ENCODE measurements around the gene ITGA1.

The ITGA1 gene

GRCh38 chr5:52838326-52839015, 50.8 kb downstream of the ITGA1 start:
- Histone ChIP-seq H3K27me3 (ENCODE audit: low read depth, low read length) (no peaks in the 10 kb centered on the region), H3K27ac (ENCODE audit: low read length) (no peak overlapping the region), H3K36me3 (replicated peaks; ENCODE audit: low read depth, low read length) (no peaks in the 10 kb centered on the region), H3K4me2 (ENCODE audit: low read length) (no peak overlapping the region), H4K20me1 (ENCODE audit: insufficient read depth, low read length) (no peaks in the 10 kb centered on the region), H3K4me1 (ENCODE audit: low read length) (peaks cover 13% of the 10 kb centered on the region; the same call in 1 of the 2 replicates), H3K9me3 (ENCODE audit: insufficient read depth, low read length) (no peaks in the 10 kb centered on the region), H3K4me3 (ENCODE audit: low read length) (no peak overlapping the region), H3K79me2 (ENCODE audit: low read length) (no peaks in the 10 kb centered on the region), H3K9ac (ENCODE audit: low read length) (no peak overlapping the region), H2AFZ (ENCODE audit: low read depth, low read length) (no peak overlapping the region)
- TF ChIP-seq EZH2phosphoT487 (IDR thresholded peaks at IDR 0.05; ENCODE audit: low read depth), result no peak
- TF ChIP-seq, protein P1, sequence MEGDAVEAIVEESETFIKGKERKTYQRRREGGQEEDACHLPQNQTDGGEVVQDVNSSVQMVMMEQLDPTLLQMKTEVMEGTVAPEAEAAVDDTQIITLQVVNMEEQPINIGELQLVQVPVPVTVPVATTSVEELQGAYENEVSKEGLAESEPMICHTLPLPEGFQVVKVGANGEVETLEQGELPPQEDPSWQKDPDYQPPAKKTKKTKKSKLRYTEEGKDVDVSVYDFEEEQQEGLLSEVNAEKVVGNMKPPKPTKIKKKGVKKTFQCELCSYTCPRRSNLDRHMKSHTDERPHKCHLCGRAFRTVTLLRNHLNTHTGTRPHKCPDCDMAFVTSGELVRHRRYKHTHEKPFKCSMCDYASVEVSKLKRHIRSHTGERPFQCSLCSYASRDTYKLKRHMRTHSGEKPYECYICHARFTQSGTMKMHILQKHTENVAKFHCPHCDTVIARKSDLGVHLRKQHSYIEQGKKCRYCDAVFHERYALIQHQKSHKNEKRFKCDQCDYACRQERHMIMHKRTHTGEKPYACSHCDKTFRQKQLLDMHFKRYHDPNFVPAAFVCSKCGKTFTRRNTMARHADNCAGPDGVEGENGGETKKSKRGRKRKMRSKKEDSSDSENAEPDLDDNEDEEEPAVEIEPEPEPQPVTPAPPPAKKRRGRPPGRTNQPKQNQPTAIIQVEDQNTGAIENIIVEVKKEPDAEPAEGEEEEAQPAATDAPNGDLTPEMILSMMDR (IDR thresholded peaks at IDR 0.05; ENCODE audit: low read depth, low read length), result no peak

DNA sequence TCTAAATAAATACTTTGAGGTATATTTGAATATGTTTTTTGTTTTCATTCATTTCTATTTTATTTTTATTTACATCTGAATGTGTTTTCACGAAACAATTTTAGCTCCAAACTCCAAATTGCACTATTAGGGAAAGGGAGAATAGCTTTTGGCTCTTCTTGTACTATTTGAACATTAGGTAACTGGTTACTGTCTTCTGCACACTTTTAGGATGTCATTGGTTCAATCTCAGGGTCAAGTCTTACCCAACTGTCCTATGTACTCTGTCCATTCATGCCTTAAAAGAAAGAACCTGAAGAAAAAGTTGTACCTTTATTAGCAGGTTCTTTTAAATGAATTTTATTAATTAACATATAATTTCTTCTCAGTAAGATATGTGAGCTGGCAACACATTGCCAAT, 51.6 kb downstream of the ITGA1 start:
- no peak overlapping the region for H3K4me2 ChIP-seq (ENCODE audit: low read length)
- H3K36me3 ChIP-seq (replicated peaks; ENCODE audit: low read depth, low read length), result no peaks in the 10 kb centered on the region
- no peaks in the 10 kb centered on the region for H3K27me3 ChIP-seq (ENCODE audit: low read depth, low read length)
- TF ChIP-seq, protein P1 (IDR thresholded peaks at IDR 0.05; ENCODE audit: low read depth, low read length), result no peak
- TF ChIP-seq EZH2phosphoT487 (IDR thresholded peaks at IDR 0.05; ENCODE audit: low read depth), result no peak
- H4K20me1 ChIP-seq (ENCODE audit: insufficient read depth, low read length), result no peaks in the 10 kb centered on the region
- H3K4me1 ChIP-seq (ENCODE audit: low read length), result peaks cover 13% of the 10 kb centered on the region; the same call in 1 of the 2 replicates
- no peak overlapping the region for H3K9ac ChIP-seq (ENCODE audit: low read length)
- no peaks in the 10 kb centered on the region for H3K79me2 ChIP-seq (ENCODE audit: low read length)
- no peak overlapping the region for H3K27ac ChIP-seq (ENCODE audit: low read length)
- H3K9me3 ChIP-seq (ENCODE audit: insufficient read depth, low read length), result no peaks in the 10 kb centered on the region
- no peak overlapping the region for H3K4me3 ChIP-seq (ENCODE audit: low read length)
- H2AFZ ChIP-seq (ENCODE audit: low read depth, low read length), result no peak overlapping the region

- Histone ChIP-seq H3K4me1 (ENCODE audit: low read length) (peaks cover 16% of the 10 kb centered on the region; the same call in 1 of the 2 replicates), H3K9me3 (ENCODE audit: insufficient read depth, low read length) (no peaks in the 10 kb centered on the region), H3K27me3 (ENCODE audit: low read depth, low read length) (no peaks in the 10 kb centered on the region), H3K4me2 (ENCODE audit: low read length) (no peak overlapping the region), H3K79me2 (ENCODE audit: low read length) (no peaks in the 10 kb centered on the region), H4K20me1 (ENCODE audit: insufficient read depth, low read length) (no peaks in the 10 kb centered on the region), H3K4me3 (ENCODE audit: low read length) (no peak overlapping the region), H2AFZ (ENCODE audit: low read depth, low read length) (no peak overlapping the region), H3K36me3 (replicated peaks; ENCODE audit: low read depth, low read length) (no peaks in the 10 kb centered on the region), H3K9ac (ENCODE audit: low read length) (no peak overlapping the region), H3K27ac (ENCODE audit: low read length) (no peak overlapping the region)
- TF ChIP-seq, protein P1 (IDR thresholded peaks at IDR 0.05; ENCODE audit: low read depth, low read length), result no peak
- no peak for TF ChIP-seq EZH2phosphoT487 (IDR thresholded peaks at IDR 0.05; ENCODE audit: low read depth)
Observed at GRCh38 chr5:52840277-52841050, 52.7 kb downstream of the ITGA1 start.

- H2AFZ ChIP-seq (ENCODE audit: low read depth, low read length), result no peak overlapping the region
- H3K4me3 ChIP-seq (ENCODE audit: low read length), result no peak overlapping the region
- H3K27me3 ChIP-seq (ENCODE audit: low read depth, low read length), result no peaks in the 10 kb centered on the region
- H3K9ac ChIP-seq (ENCODE audit: low read length), result no peak overlapping the region
- H3K9me3 ChIP-seq (ENCODE audit: insufficient read depth, low read length), result no peaks in the 10 kb centered on the region
- H4K20me1 ChIP-seq (ENCODE audit: insufficient read depth, low read length), result no peaks in the 10 kb centered on the region
- H3K4me2 ChIP-seq (ENCODE audit: low read length), result no peak overlapping the region
- H3K27ac ChIP-seq (ENCODE audit: low read length), result no peak overlapping the region
- no peaks in the 10 kb centered on the region for H3K79me2 ChIP-seq (ENCODE audit: low read length)
- peaks cover 16% of the 10 kb centered on the region; the same call in 1 of the 2 replicates for H3K4me1 ChIP-seq (ENCODE audit: low read length)
- TF ChIP-seq, protein P1 (IDR thresholded peaks at IDR 0.05; ENCODE audit: low read depth, low read length), result no peak
- no peak for TF ChIP-seq EZH2phosphoT487 (IDR thresholded peaks at IDR 0.05; ENCODE audit: low read depth)
- no peaks in the 10 kb centered on the region for H3K36me3 ChIP-seq (replicated peaks; ENCODE audit: low read depth, low read length)
Observed at GRCh38 chr5:52841114-52841513, 53.4 kb downstream of the ITGA1 start.
